ENCODE data around the gene NFE2L3.
A peak's percentile ranks its signal among the peaks of the same experiment; 100 is the strongest.

The NFE2L3 gene

DNA sequence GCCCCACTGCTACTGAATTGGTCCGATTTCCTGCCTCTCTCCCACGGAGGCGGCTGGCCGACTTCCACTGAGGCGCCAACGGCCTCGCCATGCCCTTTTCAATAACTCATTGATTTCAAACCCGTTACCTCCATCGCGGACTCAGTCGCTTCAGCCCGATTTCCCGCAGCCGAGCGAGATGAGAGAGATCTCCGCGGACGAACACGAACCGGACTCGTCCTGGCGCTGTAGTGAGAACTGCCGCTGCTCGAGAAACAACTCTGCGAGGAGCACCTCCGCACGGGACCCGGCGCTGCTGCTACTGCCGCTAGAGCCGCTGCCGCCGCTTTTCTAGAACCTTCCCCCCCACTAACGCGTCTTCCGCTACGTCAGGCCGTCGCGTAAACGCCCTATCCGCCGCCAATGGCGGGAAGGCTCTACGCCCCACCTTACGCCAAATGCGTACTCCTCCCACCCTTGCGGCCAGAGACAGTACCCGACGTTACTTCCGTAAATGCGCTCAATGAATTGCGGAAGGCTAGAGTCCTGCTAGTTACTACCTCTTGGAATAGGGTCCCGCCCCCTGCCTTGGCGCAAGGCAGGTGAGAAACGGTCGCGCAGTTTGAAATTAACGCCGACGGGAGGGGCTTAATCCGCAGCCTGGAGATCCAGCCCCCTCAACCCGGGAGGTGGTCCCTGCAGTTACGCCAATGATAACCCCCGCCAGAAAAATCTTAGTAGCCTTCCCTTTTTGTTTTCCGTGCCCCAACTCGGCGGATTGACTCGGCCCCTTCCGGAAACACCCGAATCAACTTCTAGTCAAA lies 48.6 kb downstream of the NFE2L3 start, which contains the start of gene HNRNPA2B1:
Gene HNRNPA2B1, minus strand, starts transcription at position 303 of the 803 bp plus-strand sequence. Its CDS starts 169 bp downstream, at position 134.
- DNase-seq (ENCODE audit: low read depth) = peak; percentile 93

DNA sequence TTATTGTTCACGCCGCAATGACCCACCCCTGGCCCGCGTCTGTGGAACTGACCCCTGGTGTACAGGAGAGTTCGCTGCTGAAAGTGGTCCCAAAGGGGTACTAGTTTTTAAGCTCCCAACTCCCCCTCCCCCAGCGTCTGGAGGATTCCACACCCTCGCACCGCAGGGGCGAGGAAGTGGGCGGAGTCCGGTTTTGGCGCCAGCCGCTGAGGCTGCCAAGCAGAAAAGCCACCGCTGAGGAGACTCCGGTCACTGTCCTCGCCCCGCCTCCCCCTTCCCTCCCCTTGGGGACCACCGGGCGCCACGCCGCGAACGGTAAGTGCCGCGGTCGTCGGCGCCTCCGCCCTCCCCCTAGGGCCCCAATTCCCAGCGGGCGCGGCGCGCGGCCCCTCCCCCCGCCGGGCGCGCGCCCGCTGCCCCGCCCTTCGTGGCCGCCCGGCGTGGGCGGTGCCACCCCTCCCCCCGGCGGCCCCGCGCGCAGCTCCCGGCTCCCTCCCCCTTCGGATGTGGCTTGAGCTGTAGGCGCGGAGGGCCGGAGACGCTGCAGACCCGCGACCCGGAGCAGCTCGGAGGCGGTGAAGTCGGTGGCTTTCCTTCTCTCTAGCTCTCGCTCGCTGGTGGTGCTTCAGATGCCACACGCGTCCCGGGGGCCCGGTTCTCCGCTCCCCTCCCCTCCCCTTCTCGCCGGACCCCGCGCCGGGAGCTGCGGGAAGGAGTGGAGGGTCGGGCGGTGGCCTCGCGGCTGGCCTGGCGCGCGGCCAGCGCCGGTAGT lies 49.4 kb downstream of the NFE2L3 start, which contains the start of gene CBX3:
Gene CBX3, plus strand, starts transcription at position 499 of the 772 bp plus-strand sequence. CDS start 1,254 bp downstream, outside the sequence.
- peak; percentile 45 for DNase-seq (ENCODE audit: low read depth)

DNA sequence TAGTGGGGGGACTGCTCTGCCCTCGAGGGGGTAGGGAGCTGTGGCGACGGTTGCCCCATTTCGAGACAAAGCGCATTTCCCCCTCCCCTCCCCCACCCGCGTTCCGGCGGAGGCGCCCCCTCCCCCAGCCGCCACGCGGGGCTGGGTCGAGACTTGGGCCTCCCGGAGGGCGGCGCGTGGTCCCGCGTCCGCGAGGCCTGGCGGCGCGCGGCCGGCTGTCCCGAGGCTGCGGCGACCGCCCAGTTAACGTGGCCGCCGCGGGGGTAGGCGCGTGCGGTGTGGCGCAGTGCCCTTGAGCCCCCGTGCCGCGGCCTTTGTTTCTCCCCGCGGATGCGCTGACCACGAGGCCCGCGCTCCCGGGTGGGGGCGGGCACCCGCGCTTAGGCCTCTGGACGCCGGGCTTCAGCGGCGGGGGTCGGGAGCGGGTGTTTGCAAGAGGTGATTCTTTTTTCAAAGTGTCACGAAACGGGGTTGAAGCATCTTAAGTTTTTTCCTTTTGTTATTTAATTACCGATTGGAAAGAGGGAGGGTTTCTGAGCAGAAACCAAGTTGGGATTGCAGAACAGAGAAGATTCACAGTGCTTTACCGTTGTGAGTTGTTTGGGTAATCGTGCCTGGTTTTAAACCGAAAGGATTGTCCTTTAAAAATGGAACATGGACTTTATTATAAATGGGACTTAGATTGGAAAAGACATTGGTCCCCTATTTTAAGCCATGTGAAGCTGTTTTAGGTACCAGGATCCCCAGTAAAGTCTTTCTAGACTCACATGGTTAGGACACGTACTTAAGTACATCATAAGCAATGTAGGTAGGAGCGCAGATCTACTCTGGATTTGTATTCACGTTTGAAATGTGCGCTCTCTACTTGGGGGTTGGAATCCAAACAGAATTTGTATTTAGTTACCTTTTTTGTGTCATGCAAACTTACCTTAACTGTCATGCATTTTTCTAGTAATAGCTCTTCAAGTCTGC lies 50.3 kb downstream of the NFE2L3 start:
- DNase-seq (ENCODE audit: low read depth) = no peak

DNA sequence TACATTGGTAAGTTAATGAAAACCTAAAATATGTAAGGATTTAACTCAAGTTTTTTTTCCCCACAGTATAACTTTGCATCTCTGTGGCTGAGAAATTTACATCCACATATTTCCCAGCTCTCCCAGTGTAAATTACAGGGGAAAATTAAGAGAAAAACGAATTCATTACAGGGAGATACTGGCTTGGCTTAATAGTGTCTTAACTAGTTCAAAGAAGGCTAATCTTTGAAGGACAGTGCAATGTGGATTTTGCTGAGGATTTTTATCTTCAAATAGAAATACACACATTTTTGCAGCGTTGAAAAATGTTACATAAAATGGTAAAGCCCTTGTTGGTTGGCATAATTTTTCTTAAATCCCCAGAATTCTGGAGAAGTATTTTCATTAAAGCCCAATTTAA lies 51.0 kb downstream of the NFE2L3 start:
- DNase-seq (ENCODE audit: low read depth) = no peak

DNA sequence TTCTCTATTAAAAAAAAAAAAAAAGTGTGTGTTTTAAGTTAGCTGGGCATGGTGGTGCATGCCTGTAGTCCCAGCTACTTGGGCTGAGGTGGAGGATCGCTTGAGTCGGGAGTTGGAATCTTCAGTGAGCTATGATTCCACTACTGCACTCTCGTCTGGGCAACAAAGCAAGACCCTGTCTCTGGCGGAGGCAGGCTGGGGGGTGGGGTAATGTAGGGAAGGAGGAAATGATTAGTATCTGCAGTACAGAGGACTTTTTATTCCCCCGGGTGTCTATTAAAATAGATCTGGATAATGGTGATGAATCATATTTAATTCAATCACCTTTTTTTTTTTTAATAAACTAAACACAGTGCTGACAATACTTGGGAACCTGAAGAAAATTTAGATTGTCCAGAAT lies 56.0 kb downstream of the NFE2L3 start:
- no peak for DNase-seq (ENCODE audit: low read depth)

DNA sequence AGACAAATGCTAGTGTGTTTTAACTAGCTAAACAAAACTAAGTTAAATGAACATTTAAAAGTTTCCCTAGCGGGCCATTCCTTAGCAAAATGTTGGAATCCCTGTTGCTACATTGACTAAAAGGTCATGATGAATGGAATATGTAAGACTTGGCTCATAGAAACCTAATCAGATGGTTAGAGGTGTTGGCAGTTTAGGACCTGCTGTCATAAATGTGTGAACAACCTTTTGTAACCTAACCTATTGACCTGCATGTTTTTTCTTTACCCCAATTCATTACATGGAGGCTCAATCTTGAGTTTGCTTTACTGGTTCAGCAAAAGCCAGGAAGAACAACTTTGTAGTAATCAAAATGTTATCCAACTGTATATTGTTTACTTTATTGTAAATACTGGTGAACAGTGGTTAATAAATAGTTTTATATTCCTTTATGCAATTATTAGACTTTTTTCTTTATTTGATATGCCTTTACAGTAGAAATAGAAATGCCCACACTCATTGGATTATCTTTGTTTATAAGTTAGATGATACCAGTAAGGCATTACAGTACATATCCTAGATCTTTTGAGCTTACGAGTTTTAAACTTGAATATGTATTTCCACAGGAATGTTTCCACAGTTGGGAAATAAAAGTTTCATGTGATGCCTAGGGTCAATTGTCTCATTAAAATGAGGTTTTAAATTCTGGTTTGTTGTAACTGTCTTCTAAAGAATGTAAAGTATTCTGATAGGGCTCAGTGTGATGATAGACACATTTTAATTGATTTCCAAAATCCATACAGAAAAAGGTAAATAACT lies 61.1 kb downstream of the NFE2L3 start:
- no peak for DNase-seq (ENCODE audit: low read depth)

DNA sequence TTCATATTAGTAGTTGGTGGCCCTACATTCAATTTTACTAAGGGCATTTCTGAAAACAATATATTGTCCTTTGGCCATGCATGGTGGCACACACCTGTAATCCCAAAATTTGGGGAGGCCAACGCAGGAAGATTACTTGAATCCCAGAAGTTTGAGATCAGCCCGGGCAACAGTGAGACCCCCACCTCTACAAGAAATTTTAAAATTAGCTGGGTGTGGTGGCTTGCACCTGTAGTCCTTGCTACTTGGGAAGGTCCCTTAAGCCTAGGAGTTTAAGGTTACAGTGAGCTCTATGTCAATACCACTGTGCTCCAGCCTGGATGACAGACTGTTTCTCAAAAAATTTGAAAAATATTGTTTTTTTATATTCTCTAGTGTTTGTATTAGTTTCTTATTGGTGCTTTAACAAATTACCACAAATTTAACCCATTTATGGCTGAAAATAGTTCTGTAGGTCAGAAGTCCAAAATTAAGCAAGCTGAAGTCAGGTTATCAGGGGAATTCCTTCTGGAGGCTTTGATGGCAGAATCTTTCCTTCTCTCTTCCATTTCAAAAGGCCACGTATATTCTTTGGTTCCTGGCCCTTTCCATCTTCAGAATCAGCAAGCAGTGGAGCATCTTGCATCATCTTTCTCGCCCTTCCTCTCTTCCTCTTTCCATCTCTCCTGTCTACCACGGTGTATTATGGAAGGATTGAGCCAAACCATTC lies 62.0 kb downstream of the NFE2L3 start:
- no peak for DNase-seq (ENCODE audit: low read depth)

DNA sequence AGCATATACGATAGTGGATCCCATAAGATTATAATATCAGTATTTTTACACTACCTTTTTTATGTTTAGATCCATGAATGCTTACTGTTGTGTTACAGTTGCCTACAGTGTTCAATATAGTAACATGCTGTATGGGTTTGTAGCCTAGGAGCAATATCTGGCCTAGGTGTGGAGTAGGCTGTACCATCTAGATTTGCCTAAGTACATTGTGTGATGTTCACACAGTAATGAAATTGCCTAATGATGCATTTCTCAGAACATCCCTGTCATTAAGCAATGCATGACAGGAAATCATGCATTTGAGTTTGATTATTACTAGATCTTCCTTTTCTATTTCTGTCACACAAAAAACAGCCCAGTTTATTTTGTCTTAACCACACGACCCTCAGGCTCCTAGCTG lies 64.1 kb downstream of the NFE2L3 start:
- DNase-seq (ENCODE audit: low read depth) = no peak

DNA sequence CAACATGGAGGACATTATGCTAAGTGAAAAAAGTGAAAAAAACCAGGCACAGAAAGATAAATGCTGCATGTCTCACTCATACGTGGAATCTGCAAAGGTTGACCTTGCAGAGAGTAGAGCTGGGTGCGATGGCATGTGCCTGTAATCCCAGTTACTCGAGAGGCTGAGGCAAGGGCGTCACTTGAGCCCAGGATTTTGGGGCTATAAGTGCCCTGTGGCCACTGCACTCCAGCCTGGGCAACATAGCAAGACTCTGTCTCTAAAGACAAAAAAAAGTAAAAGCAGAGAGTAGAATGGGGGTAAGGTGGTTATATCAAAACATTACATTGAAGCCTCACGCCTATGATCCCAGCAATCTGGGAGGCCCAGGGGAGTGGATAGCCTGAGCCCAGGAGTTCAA lies 72.4 kb downstream of the NFE2L3 start:
- no peak for DNase-seq (ENCODE audit: low read depth)

DNA sequence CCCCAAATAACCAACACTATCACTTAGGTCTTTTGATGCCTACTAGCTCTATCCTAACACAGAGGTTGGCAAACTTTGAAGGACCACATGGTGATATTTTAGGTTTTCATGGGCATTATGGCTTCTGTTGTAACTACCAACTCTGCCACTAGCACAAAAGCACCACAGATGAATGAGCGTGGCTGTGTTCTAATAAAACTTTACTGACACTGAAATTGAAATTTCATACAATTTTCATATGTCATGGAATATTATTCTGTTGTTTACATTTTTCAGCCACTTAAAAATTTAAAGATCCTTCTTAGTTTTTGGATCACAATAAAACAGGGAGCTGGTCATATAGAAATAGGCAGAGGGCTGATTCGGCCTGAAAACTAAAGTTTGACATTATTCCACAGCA lies 76.0 kb downstream of the NFE2L3 start:
- DNase-seq (ENCODE audit: low read depth) = no peak

DNA sequence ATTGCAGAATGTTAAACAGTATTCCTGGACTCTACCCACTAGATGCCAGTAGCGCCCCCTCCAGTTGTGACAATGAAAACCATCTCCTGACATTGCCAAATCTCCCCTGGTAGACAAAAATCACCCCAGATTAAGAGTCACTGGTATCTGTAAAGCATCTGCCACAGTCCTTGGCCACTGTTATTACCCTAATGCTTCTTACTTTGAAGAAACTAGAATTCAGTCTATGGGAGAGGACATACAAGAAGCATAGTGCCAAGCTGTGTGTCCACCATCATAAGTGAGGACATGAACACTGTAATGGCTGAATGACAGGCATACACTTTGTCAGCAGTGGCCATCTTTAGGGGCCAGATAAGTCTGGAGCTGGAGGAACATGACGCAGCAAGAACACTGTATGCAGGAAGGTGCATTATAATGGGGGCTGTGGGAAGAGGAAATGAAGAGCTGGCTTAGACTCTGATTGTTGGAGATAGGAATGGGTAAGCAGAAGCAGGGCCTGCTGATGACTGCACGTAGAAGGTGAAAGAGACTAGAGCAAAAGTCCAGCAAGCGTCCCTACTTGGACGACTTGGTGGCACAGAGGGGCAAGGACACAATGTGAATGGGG lies 82.0 kb downstream of the NFE2L3 start:
- no peak for DNase-seq (ENCODE audit: low read depth)

All from stromal cell of bone marrow (primary cell).